ENCODE measurements around the gene AMZ2. TPM values are rescaled to one million over a fixed set of nuclear protein-coding genes. Genes with fewer than 3 reads are reported as not detected.

The AMZ2 gene
- total RNA-seq, 1 donor from 2014 or later = 75.6 TPM

GRCh38 chr17:68293490-68294195 lies 45.8 kb downstream of the AMZ2 start:
- peaks cover 11% of the 10 kb centered on the region for H3K4me1 Mint-ChIP-seq (ENCODE audit: unreplicated experiment)
- no peaks in the 10 kb centered on the region for H3K36me3 Mint-ChIP-seq
- H3K27me3 Mint-ChIP-seq = peaks cover 45% of the 10 kb centered on the region
- no peaks in the 10 kb centered on the region for H3K9me3 Mint-ChIP-seq
- no peak for DNase-seq (ENCODE audit: extremely low spot score, unreplicated experiment)
- peak overlapping the region; percentile 62 for H3K4me3 Mint-ChIP-seq
- no peak for TF ChIP-seq CTCF (conservative IDR thresholded peaks at IDR 0.05)
- peak overlapping the region; percentile 51 for H3K27ac Mint-ChIP-seq

- Mint-ChIP-seq H3K4me3 (peak overlapping the region; percentile 62), H3K4me1 (ENCODE audit: unreplicated experiment) (peaks cover 11% of the 10 kb centered on the region), H3K9me3 (no peaks in the 10 kb centered on the region), H3K36me3 (no peaks in the 10 kb centered on the region), H3K27ac (peak overlapping the region; percentile 51), H3K27me3 (peaks cover 39% of the 10 kb centered on the region)
- no peak for TF ChIP-seq CTCF (conservative IDR thresholded peaks at IDR 0.05)
- DNase-seq (ENCODE audit: extremely low spot score, unreplicated experiment) = no peak
These were observed 46.3 kb downstream of the AMZ2 start for GRCh38 chr17:68294196-68294555.

DNA sequence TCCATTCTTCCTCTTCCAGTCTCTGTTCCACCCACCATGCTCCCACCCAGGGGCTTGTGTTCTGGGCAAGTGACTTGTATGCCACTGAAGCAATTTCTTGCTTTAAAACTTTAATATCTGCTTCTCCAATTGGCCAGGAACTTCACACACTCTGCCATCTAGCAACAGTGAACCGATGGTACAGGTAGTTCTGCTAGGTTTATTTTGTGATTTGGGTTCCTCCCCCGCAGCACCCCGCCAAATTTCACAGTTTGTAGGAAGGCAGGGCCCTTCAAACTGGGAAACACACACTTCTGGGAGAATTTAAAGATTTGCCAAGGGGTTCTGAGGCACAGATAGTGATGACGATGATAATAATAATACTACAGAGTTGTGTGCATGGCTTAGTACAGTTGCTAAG lies 46.8 kb downstream of the AMZ2 start:
- peaks cover 10% of the 10 kb centered on the region for H3K4me1 Mint-ChIP-seq (ENCODE audit: unreplicated experiment)

DNA sequence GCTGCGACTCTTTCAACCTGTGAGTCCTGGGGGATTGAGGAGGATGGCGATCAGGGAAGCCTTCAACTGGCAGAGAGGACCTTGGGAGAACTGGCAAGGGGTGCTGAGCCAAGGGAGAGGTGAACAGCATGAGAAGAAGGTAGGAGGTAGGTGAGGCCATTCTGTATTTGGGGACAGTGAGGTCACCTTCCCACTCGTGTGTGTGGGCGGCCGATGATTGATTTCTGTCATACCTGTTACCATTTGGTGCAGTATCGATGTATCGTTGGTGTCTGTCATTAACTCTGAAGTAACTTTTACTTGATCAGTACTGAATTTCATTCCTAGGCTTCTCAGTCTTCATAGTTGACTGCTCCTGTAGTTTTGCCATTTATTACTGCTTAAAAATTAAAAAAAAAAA lies 47.2 kb downstream of the AMZ2 start:
- peaks cover 30% of the 10 kb centered on the region for H3K27me3 Mint-ChIP-seq
- TF ChIP-seq CTCF (conservative IDR thresholded peaks at IDR 0.05) = no peak
- no peaks in the 10 kb centered on the region for H3K36me3 Mint-ChIP-seq
- DNase-seq (ENCODE audit: extremely low spot score, unreplicated experiment) = no peak
- H3K4me1 Mint-ChIP-seq (ENCODE audit: unreplicated experiment) = peaks cover 6% of the 10 kb centered on the region
- no peaks in the 10 kb centered on the region for H3K9me3 Mint-ChIP-seq
- no peak overlapping the region for H3K27ac Mint-ChIP-seq
- no peak overlapping the region for H3K4me3 Mint-ChIP-seq

More for the DNA sequence above, 46.8 kb downstream of the AMZ2 start:
- no peak for DNase-seq (ENCODE audit: extremely low spot score, unreplicated experiment)
- Mint-ChIP-seq H3K27me3 (peaks cover 35% of the 10 kb centered on the region), H3K36me3 (no peaks in the 10 kb centered on the region), H3K27ac (no peak overlapping the region), H3K9me3 (no peaks in the 10 kb centered on the region), H3K4me3 (no peak overlapping the region)
- TF ChIP-seq CTCF (conservative IDR thresholded peaks at IDR 0.05) = no peak

DNA sequence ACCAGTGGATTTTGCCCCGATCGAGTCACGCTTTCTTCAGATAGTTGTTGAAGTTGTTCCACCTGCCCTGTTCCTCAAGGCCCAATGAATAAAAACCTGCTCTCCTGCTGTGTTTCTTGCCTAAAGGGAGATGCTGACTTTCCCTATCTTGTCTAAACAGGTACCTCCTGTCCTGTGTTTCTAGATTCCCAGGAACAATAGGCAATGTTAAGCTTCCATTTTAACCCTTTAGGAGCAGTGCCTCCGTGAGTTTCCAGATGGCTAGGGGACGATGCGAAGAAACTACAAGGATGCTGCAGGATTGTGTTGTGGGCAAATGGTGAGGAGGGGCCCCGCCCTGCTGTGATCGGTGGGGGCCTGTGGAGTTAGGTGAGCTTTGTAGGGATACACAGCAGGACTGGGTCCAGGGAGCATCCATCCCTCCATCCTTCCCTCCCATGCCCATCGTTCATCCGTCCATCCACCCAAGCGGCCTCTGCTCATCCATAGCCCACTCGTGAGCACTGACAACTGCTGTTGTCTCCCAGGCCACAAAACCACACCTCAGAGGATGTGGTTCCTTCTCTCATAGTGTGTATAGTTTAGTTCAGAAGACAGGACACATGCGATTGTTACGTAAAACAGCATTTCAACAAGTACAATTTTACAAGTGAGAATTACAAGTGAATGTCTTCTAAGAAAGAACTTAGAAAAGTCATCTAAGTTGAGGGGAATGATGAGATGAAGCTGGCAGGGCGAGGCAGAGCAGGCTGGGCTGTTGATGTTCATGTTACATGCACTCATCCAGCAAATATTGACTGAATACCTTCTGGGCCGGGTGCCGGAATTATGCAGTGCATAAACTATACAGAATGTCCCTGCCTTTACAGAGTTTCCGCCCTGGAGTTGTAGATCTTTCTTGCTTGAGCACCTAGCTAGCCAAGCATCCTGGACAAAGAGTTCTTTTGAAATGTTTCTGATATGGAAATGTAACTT lies 48.7 kb downstream of the AMZ2 start:
- H3K9me3 Mint-ChIP-seq = no peaks in the 10 kb centered on the region
- peak overlapping the region; percentile 17 for H3K4me3 Mint-ChIP-seq
- peaks cover 23% of the 10 kb centered on the region for H3K27me3 Mint-ChIP-seq
- no peak overlapping the region for H3K27ac Mint-ChIP-seq
- DNase-seq (ENCODE audit: extremely low spot score, unreplicated experiment) = no peak
- no peaks in the 10 kb centered on the region for H3K36me3 Mint-ChIP-seq
- TF ChIP-seq CTCF (conservative IDR thresholded peaks at IDR 0.05) = no peak
- H3K4me1 Mint-ChIP-seq (ENCODE audit: unreplicated experiment) = peaks cover 9% of the 10 kb centered on the region

Measured in type B pancreatic cell (in vitro differentiated cells).